ENCODE measurements around the gene PDLIM7.
A peak's percentile ranks its signal among the peaks of the same experiment; 100 is the strongest.

Gene PDLIM7

DNA sequence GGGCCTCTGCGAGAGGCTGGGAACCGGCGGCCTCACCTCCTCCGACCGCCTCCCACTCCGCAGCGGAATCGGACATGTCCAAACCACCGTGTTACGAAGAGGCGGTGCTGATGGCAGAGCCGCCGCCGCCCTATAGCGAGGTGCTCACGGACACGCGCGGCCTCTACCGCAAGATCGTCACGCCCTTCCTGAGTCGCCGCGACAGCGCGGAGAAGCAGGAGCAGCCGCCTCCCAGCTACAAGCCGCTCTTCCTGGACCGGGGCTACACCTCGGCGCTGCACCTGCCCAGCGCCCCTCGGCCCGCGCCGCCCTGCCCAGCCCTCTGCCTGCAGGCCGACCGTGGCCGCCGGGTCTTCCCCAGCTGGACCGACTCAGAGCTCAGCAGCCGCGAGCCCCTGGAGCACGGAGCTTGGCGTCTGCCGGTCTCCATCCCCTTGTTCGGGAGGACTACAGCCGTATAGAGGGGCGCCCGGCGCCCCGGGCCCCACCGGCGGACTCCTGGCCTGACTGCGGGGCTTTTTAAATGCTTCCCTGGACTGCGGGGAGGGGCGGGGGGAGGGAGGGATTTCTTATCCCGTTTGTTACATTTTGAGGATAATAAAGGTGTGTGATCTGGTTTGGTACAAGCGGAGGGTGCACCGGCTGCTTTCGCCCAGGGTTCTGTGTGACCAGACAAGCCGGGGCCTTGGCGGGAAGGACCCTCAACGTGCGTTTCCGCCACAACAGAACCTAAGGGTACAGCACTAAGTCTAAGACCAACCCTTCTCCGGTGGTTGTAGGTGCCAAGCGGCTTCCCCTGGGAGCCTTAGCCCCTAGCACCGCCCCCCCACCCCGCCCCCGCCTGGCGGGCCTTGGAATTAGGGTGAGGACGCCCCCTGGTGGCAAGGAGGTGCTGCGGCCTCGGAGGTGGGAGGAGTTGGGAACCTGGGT is 41.5 kb downstream of the PDLIM7 start:
- DNase-seq (ENCODE audit: low spot score): peak; percentile 75

DNA sequence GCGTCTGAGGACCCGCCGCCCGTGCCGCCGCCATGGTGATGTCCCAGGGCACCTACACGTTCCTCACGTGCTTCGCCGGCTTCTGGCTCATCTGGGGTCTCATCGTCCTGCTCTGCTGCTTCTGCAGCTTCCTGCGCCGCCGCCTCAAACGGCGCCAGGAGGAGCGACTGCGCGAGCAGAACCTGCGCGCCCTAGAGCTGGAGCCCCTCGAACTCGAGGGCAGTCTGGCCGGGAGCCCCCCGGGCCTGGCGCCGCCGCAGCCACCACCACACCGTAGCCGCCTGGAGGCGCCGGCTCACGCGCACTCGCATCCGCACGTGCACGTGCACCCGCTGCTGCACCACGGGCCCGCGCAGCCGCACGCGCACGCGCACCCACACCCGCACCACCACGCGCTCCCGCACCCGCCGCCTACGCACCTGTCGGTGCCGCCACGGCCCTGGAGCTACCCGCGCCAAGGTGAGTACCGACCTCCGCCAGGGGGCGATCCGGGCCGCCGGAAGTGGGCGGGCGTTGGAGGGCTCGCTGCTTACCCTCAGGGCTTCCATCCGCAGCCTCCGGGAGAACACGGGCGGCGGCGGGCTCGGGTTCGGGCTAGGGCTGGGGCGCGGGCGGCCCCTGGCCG is 42.3 kb downstream of the PDLIM7 start:
- DNase-seq (ENCODE audit: low spot score): no peak

GRCh38 chr5:177454397-177455035 is 42.9 kb downstream of the PDLIM7 start:
- DNase-seq (ENCODE audit: low spot score): peak; percentile 87

DNA sequence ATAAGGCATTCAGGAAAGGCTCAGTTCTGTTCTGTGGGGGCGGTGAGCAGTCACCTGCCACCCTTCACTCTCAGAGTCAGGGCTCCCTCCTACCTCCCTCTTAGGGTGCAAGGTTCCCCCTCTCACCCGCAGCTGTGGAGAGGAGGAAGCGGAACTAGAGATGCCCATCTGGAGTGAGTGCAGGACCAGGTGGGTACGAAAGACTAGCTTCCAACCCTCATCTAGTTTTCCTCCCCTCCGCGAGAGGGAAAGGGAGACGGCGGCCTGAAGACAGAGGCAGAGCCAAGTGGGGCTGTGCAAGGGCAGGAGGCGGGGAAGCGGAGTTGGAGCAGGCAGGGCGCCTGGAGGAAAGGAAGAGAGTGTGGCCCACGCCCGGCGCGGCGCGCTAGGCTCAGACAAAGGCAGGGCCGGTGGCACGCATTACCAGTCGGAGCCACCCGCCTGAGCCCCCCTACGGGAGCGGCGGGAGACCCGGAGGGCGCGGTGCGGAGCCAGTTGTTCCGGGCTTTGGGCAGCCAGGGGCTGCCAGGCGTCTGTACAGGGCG is 43.5 kb downstream of the PDLIM7 start:
- DNase-seq (ENCODE audit: low spot score): no peak

DNA sequence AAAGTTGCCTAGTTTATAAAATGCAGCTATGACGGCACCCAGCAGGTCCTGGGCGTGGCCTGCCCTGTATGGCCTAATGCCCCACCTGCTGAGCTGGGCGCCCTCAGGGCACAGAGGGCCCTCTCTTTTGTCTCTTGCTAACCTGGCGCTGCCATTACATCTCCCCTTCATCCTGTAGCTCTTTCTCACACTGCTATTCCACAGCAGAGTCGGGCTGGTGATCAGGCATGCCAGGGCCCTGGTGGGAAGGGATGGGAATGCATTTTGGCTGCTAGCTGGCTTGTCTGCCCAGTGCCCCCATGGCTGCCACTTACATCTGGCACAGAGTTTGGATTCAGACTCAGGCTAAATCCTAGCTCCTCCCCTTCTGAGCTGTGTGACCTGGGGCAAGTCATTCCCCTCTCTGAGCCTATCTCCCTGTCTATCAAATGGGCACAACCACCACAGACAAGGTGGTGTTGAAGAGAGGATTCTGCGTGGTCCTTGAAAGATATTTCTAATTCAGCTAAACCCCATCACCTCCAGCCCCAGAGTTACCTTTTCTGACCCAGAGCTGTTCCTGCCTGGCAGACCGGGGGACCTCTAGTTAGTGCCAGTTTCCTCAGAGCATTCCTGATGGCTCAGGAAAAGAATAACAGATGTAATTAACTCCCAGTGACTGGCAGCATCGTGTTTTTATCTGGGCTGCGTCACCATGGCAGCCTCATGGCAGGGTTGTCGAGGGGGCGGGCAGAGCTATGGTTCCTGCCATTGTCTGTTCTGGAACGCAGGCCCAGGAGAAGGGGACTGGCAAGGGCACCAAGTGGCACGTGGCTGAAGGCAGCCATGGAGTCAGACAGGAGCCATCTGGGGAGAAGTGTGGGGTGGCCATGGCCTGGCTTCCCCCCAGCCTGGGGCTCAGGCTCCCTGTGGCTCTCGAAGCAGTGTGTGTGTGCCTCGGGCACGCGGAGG is 44.4 kb downstream of the PDLIM7 start:
- DNase-seq (ENCODE audit: low spot score): no peak

GRCh38 chr5:177450667-177451424 is 46.6 kb downstream of the PDLIM7 start:
- DNase-seq (ENCODE audit: low spot score): no peak

DNA sequence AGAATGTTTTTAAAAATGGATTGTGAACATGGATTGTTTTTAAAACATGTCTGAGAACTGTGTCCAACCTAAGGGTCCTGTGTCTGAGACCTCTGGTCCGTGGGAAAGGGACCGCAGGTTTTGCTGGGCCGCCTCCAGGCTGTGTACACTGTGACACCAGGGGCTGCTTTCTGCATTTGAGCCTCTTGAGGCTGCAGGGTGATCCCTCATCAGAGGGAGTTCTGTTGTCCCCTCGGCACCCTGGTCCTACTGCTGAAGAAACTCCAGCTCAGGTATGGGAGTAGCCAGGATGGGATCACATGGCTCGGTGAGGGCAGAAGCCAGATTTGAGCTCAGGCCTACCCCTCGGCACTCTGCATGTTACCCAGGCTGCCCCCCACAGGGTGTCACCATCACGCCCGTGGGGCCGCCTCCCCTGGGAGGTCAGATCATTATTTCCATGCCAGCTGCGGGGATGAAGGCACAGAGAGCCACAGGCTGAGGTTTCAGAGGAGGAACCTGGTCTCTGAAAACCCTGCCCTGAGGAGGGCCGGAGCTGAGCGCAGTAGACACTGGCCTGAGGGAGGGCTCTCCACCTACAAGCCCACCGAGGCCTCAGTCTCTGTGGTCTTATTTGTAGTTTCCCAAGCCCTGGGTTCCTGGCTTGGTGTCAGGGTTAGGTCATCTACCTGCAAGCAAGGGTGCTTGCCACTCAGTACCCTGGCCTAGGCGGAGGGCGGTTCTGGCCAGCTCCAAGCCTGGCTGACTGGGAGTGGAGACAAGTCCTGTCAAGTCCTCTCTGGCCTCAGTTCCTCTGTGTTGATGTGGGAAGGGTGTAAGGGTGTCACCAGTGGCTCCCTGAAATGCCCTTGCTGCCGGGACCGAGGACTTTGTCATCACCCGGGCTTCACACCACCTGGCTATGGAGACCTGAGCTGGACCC is 48.0 kb downstream of the PDLIM7 start:
- DNase-seq (ENCODE audit: low spot score): no peak

DNA sequence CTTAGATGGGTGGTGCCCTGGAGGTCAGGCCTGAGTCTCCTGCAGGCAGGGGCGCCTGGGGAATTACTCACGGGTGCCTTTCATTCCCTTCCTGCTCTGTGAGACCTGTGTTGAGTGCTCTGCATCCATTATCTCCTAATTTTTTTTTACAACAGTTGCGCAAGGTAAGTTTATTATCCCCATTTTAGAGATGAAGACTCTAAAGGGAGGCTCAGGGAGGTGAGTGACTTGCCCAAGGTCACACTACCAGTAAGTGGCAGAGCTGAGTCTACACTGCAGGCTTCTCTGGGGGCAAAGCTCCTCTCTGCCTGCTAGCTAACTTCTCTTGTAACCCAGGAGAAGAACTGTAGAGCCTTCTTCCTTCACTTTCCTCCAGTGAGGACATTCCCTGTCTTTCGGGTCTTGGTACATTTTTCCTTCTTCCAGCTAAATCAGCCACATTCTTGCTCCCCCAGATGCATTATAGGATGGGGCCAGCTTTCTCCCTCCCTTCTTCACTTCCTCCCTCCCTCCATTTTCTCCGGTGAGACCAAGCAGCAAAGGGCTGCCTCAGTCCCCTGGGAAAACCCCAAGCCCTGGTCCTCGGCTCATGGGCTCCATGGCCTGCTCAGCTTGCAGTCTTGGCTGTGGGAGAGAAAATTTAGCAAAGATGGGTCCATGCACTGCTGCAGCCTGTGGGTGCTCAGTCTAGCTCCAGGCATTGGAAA is 49.0 kb downstream of the PDLIM7 start:
- no peak for DNase-seq (ENCODE audit: low spot score)

DNA sequence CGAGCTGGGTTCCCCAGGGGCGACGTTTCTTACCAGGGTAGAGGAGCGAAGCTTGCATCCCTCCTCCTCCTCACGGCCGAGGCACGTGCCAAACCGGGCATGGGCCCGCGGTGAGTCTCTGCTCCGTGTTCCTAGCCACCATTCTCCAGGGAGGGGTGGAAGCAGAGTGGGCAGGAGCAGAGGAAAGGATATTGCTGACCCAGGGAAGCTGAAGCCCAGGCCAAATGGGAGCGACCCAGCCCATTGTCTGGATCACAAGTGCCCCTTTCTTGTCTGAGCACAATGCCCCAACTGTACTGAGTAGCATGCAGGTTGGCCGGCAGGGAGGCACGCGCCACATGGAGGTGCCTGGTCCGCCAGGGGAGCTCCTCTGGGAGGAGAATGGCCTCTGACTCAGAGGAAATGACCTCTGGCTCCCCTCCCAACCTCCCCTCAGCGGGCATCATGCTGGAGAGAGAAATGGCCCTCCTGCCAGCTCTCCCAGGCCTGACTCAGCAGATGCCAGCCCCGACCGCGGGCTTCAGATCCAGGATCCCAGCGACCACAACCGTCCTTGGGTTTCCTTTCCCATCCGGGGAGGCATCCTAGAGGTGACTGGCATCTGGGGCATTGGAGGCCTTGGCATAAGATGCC is 49.7 kb downstream of the PDLIM7 start:
- DNase-seq (ENCODE audit: low spot score): peak; percentile 82

DNA sequence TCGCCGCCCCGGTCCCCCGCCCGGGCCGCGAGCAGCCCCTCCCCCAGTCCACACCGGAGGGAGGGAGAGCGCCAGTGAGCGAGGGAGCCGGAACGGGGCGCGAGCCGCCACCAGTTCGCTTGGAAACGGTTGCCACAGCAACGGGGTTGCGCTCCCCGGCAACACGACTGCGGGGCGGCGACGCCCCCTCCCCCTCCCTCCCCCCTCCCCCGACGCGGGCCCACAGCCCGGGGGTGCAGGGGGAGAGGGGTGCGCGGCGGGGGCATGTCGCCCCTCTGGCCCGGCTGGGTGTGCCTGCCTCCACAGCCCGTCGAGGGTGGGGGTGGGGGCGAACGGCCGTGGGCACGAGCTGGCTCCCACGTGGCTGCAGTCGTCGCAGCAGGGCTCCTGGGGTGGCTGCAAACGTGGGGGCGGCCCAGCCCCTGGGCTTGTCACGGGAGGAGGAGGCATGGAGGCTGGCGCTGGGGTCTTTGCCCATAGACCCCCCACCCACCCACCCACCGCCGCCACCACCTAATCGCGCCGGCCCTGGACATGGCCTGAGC is 50.3 kb downstream of the PDLIM7 start:
- no peak for DNase-seq (ENCODE audit: low spot score)

DNA sequence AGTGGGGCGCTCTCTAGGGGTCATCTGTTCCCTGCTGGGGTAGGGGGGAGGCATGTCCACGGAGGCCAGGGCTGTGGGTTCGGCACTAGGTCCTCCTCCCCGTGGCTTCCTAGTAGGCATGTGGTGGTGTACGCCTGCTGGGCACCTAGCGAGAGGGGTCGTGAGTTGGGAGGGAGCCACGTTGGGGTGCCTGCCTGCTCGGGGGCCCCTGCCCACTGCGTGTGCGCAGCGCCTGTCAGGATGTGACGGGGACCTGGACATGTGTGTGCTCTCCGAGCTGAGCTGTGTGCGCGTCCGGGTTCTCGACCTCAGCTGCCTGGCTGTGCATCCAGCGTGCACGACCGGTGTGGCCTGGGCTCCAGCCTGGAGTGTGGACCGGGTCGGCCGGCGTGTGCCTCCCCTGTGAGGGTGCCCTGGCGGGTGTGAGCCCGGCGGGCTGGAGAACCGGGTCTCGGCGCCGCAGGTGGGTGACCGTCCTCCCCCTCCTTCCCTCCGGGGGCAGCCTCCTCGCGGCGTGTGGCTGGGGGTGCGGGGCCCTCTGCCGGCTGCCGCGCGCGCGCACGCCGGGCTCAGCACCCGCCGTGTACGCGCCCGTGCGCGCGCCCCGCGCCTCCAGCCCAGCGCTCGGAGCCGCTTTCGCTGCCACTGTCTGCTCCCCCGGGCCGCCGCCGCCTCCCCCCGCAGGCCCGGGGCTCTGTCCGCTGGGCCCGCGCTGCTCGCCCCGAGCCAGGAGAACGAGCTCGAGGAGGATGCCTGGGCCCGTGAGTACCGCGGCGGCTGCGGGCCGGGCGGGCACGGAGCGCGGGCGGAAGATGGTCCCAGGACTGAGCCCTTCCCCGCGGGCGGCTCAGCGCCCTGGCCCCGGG is 51.0 kb downstream of the PDLIM7 start, which contains the start of gene PRR7:
TSS of gene PRR7 (plus strand) at position 615 of the 866 bp plus-strand sequence. CDS start 8,254 bp downstream, outside the sequence.
- DNase-seq (ENCODE audit: low spot score): no peak

DNA sequence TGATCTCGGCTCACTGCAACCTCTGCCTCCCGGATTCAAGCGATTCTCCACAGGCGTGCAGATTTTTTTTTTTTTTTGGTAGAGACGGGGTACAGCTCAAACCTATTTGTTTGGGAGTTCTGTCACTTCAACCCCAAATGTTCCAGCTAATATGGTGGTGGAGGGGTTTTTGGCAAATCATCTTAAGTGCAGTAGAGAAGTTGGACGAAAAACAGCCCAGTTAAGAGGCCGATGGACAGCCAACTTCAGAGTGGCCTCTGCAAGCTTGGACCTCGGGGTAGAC is 51.5 kb downstream of the PDLIM7 start:
- no peak for DNase-seq (ENCODE audit: low spot score)

- DNase-seq (ENCODE audit: low spot score): no peak
Observed at GRCh38 chr5:177445052-177445916, 52.1 kb downstream of the PDLIM7 start.

GRCh38 chr5:177444106-177445051 is 53.0 kb downstream of the PDLIM7 start:
- DNase-seq (ENCODE audit: low spot score): no peak
